SK-N-SH (cell line): ENCODE data around the gene SCD5. TPM values are rescaled to one million over a fixed set of nuclear protein-coding genes. Genes with fewer than 3 reads are reported as not detected.

ENCODE experiments used
- CTCF ChIA-PET: fragments of 300-600, 350-600 bp; formaldehyde crosslinking; extraction: SDS; loops from one replicate; lab custom pipeline; 2021; lab: Yijun Ruan, JAX
- POLR2A ChIA-PET: fragments of 350-600 bp; sonication (Branson Sonifier 250); formaldehyde crosslinking; extraction: SDS; loops from one replicate; lab custom pipeline; 2020; ENCODE audit warnings: antibody characterized with exemption, inconsistent platforms; lab: Yijun Ruan, JAX
- DNase-seq: peaks from one replicate; pipeline ENCODE4 v3.0.0; 2012
- H2AFZ ChIP-seq: fragments of 200-600 bp; sonication (generic); 2 replicates; pipeline ENCODE4 v1.8.1; 2016; ENCODE audit warnings: antibody characterized with exemption, mild to moderate bottlenecking, low read depth
- H3F3A ChIP-seq: fragments of 200-600 bp; sonication (generic); replicated peaks from 2 replicates; pipeline ENCODE3; 2016; ENCODE audit warnings: antibody characterized with exemption, mild to moderate bottlenecking; ENCODE audit not compliant: insufficient read depth
- H3K27ac ChIP-seq, 2 experiments: fragments of 200-500 bp in 1 of 2; fragments of 200-600 bp in 1 of 2; sonication (Bioruptor generic) in 1 of 2; sonication (generic), shearing (Covaris generic) in 1 of 2; 2 replicates each; pipeline versions ENCODE4 v1.5.1 to v1.6.1; 2014 to 2016; ENCODE audit warnings: low read depth in 2 of 2, inconsistent platforms in 1 of 2, low read length in 1 of 2, mild to moderate bottlenecking in 1 of 2, mixed read lengths in 1 of 2
- H3K27me3 ChIP-seq: fragments of 200-600 bp; sonication (generic), shearing (Covaris generic); 2 replicates; pipeline ENCODE4 v1.6.1; 2016; ENCODE audit warnings: mixed run types; ENCODE audit not compliant: insufficient read depth
- H3K36me3 ChIP-seq, 2 experiments: fragments of 200-500 bp in 1 of 2; fragments of 200-600 bp in 1 of 2; sonication (Bioruptor generic) in 1 of 2; sonication (generic) in 1 of 2; replicated peaks in 1 of 2; 2 replicates each; pipeline versions ENCODE3 to v1.5.1; 2014 to 2016; ENCODE audit warnings: low read length in 1 of 2, mild to moderate bottlenecking in 1 of 2; ENCODE audit not compliant: insufficient read depth in 2 of 2, control insufficient read depth in 1 of 2
- H3K4me1 ChIP-seq, 2 experiments: fragments of 200-500 bp in 1 of 2; fragments of 200-600 bp in 1 of 2; sonication (Bioruptor generic) in 1 of 2; sonication (generic), shearing (Covaris generic) in 1 of 2; 2 replicates each; pipeline versions ENCODE4 v1.5.1 to v1.6.1; 2014 to 2016; ENCODE audit warnings: low read depth in 1 of 2, low read length in 1 of 2, mixed run types in 1 of 2; ENCODE audit not compliant: insufficient read depth in 2 of 2, control insufficient read depth in 1 of 2
- H3K4me2 ChIP-seq: fragments of 200-600 bp; sonication (generic), shearing (Covaris generic); 2 replicates; pipeline ENCODE4 v1.6.1; 2017; ENCODE audit warnings: mixed run types
- H3K4me3 ChIP-seq, 2 experiments: fragments of 200-500 bp in 1 of 2; fragments of 200-600 bp in 1 of 2; sonication (Bioruptor generic) in 1 of 2; sonication (generic), shearing (Covaris generic) in 1 of 2; 2 replicates each; pipeline versions ENCODE4 v1.5.1 to v1.8.1; 2014 to 2016; ENCODE audit warnings: low read depth in 2 of 2, inconsistent platforms in 1 of 2, low read length in 1 of 2, mild to moderate bottlenecking in 1 of 2, mixed read lengths in 1 of 2, moderate library complexity in 1 of 2
- H3K79me2 ChIP-seq: fragments of 200-600 bp; sonication (generic); 2 replicates; pipeline ENCODE4 v1.8.1; 2017; ENCODE audit warnings: mild to moderate bottlenecking; ENCODE audit not compliant: insufficient read depth
- H3K9ac ChIP-seq: fragments of 200-600 bp; sonication (generic); 2 replicates; pipeline ENCODE4 v1.6.1; 2017; ENCODE audit warnings: mixed run types
- H3K9me2 ChIP-seq: fragments of 200-600 bp; sonication (generic); 2 replicates; pipeline ENCODE4 v1.6.1; 2017; ENCODE audit warnings: mixed run types
- H3K9me3 ChIP-seq: fragments of 200-600 bp; sonication (generic); 2 replicates; pipeline ENCODE4 v1.6.1; 2017; ENCODE audit warnings: mixed run types, mild to moderate bottlenecking, moderate library complexity
- H4K20me1 ChIP-seq: fragments of 200-600 bp; sonication (generic); 2 replicates; pipeline ENCODE4 v1.6.1; 2017; ENCODE audit warnings: mild to moderate bottlenecking, mixed run types; ENCODE audit not compliant: insufficient read depth
- CHD2 ChIP-seq: fragments of 150-350 bp; IDR thresholded peaks from 2 replicates; pipeline ENCODE4 v1.6.1; 2018; ENCODE audit warnings: low read length; ENCODE audit not compliant: partially characterized antibody
- EZH2phosphoT487 ChIP-seq: fragments of 200-600 bp; sonication (generic); IDR thresholded peaks from 2 replicates; pipeline ENCODE4 v1.6.1; 2017; ENCODE audit warnings: low read depth, mixed run types, mild to moderate bottlenecking, antibody characterized with exemption, moderate library complexity, borderline replicate concordance
- FOSL2 ChIP-seq: IDR thresholded peaks from 2 replicates; pipeline ENCODE4 v1.4.0; 2012; ENCODE audit warnings: low read depth, mild to moderate bottlenecking, moderate library complexity, borderline replicate concordance
- JUND ChIP-seq: IDR thresholded peaks from 2 replicates; pipeline ENCODE4 v1.4.0; 2012
- NFIC ChIP-seq: IDR thresholded peaks from 2 replicates; pipeline ENCODE4 v1.4.0; 2012; ENCODE audit warnings: borderline replicate concordance
- NRF1 ChIP-seq: IDR thresholded peaks from 2 replicates; pipeline ENCODE4 v1.6.1; 2012; ENCODE audit warnings: low read depth, mild to moderate bottlenecking, low read length
- RAD21 ChIP-seq: IDR thresholded peaks from 2 replicates; pipeline ENCODE4 v1.6.1; 2012; ENCODE audit warnings: mild to moderate bottlenecking, low read length
- SIN3A ChIP-seq: IDR thresholded peaks from 2 replicates; pipeline ENCODE4 v1.6.1; 2012; ENCODE audit warnings: low read depth, mild to moderate bottlenecking, low read length, moderate library complexity, borderline replicate concordance
- SMC3 ChIP-seq: IDR thresholded peaks from 2 replicates; pipeline ENCODE4 v1.6.1; 2012; ENCODE audit warnings: low read depth, low read length, improper control_type of control experiment
- TAF1 ChIP-seq: IDR thresholded peaks from 2 replicates; pipeline ENCODE4 v1.6.1; 2012; ENCODE audit warnings: low read depth, mild to moderate bottlenecking, low read length, moderate library complexity, borderline replicate concordance
- TCF12 ChIP-seq: IDR thresholded peaks from 2 replicates; pipeline ENCODE4 v1.4.0; 2012
- TEAD4 ChIP-seq: IDR thresholded peaks from 2 replicates; pipeline ENCODE4 v1.4.0; 2012; ENCODE audit warnings: mild to moderate bottlenecking, borderline replicate concordance; ENCODE audit not compliant: insufficient read depth
- YY1 ChIP-seq: IDR thresholded peaks from 2 replicates; pipeline ENCODE4 v1.4.0; 2012; ENCODE audit warnings: low read depth, mild to moderate bottlenecking
- WGBS: methylation state at CpG from one replicate; pipeline ENCODE4 v1.1.6; 2017; ENCODE audit warnings: low lambda C conversion rate; 5-methylcytosine and 5-hydroxymethylcytosine counted together
- polyA plus RNA-seq, 3 experiments: library from polyadenylated mRNA; depleted of rRNA; stranded (reverse); fragments of >200 nt; gene quantifications; 2 replicates each; pipeline ENCODE4 v1.2.3, GENCODE V29; 2012
- TF ChIP-seq, protein P1 (sequence below): IDR thresholded peaks from 2 replicates; pipeline ENCODE4; 2012
- TF ChIP-seq, protein P2 (sequence below): fragments of 150-350 bp; IDR thresholded peaks from 2 replicates; pipeline ENCODE4 v1.6.1; 2017; ENCODE audit warnings: antibody characterized with exemption, low read length, low read depth, borderline replicate concordance
- TF ChIP-seq, protein P3 (sequence below): fragments of 150-350 bp; IDR thresholded peaks from 2 replicates; pipeline ENCODE4 v1.6.1; 2016; ENCODE audit warnings: mild to moderate bottlenecking, low read depth, low read length
- TF ChIP-seq, protein P4 (sequence below): IDR thresholded peaks from 2 replicates; pipeline ENCODE4 v1.6.1; 2012; ENCODE audit warnings: mild to moderate bottlenecking, low read depth, low read length, moderate library complexity
- TF ChIP-seq, protein P5 (sequence below): fragments of 200-600 bp; sonication (generic); IDR thresholded peaks from 2 replicates; pipeline ENCODE4 v1.6.1; 2017; ENCODE audit warnings: antibody characterized with exemption, mild to moderate bottlenecking, moderate library complexity

Gene SCD5
- polyA plus RNA-seq, 1 of the 3 experiments (the other 2 are of a cell fraction): 23.7 TPM

DNA sequence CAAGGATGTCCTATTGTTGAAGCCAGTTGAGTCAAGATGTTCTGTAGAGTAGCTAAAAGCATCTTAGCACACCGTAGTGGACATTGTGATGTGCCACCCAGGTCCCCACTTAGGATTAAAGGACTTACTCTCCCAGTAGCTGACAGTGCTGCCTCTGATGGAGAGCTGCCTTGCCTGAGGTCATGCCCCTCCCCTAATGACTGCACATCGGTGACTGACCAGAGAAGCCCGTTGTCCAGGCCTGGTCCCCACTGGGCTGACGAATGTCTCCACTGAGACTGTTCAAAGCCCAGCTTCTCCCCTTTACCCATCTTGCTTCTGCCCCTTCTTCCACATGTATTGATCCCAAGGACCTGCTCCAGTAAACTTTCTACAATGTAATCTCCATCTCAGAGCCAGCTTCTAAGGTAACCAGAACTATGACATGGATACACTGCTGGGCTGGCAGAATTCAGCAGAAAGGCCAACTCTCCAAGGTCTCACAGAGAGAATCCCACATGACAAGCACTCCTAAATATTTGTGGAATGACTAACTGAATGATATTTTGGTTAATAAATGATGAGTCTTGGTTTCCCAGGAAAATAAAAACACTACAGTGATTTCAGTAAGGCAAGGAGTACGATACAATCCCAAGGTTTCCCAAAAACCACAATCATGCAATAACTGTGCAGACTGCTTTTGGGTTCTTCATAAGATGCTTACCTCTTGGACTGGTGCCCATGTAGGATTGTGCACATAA, 154.4 kb downstream of the SCD5 start:
- H2AFZ ChIP-seq: no peak overlapping the region
- H3K4me3 ChIP-seq: no peak overlapping the region
- H3K27ac ChIP-seq: peak overlapping the region in 1 of 2 experiments; percentile 62; a peak in 2 of 4 replicates
- H4K20me1 ChIP-seq: no peaks in the 10 kb centered on the region
- no peaks in the 10 kb centered on the region for H3K9me3 ChIP-seq
- H3K27me3 ChIP-seq: no peaks in the 10 kb centered on the region
- ChIA-PET CTCF (interaction anchor here (0.9 to 2.0 kb wide), 3 partner anchors 14 to 136 kb away, joined by 3 to 5 read pairs (median 3); no protein-coding TSS in a partner anchor), POLR2A (no interaction called here)
- H3K4me1 ChIP-seq: peaks cover 0 to 15% of the 10 kb centered on the region in 2 experiments; a peak in 2 of 4 replicates
- TF ChIP-seq JUND (peak; percentile 49), SMC3 (no peak), EZH2phosphoT487 (no peak), YY1 (no peak), RAD21 (no peak), FOSL2 (peak; percentile 23; the same call in 1 of the 2 replicates), CHD2 (no peak)
- TF ChIP-seq, protein P1, sequence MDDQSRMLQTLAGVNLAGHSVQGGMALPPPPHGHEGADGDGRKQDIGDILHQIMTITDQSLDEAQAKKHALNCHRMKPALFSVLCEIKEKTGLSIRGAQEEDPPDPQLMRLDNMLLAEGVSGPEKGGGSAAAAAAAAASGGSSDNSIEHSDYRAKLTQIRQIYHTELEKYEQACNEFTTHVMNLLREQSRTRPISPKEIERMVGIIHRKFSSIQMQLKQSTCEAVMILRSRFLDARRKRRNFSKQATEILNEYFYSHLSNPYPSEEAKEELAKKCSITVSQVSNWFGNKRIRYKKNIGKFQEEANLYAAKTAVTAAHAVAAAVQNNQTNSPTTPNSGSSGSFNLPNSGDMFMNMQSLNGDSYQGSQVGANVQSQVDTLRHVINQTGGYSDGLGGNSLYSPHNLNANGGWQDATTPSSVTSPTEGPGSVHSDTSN: 0 out of 2 replicates have a peak, but pooled peaks have one; percentile 11
- TF ChIP-seq, protein P2, sequence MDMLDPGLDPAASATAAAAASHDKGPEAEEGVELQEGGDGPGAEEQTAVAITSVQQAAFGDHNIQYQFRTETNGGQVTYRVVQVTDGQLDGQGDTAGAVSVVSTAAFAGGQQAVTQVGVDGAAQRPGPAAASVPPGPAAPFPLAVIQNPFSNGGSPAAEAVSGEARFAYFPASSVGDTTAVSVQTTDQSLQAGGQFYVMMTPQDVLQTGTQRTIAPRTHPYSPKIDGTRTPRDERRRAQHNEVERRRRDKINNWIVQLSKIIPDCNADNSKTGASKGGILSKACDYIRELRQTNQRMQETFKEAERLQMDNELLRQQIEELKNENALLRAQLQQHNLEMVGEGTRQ: no peak
- TF ChIP-seq, protein P3, sequence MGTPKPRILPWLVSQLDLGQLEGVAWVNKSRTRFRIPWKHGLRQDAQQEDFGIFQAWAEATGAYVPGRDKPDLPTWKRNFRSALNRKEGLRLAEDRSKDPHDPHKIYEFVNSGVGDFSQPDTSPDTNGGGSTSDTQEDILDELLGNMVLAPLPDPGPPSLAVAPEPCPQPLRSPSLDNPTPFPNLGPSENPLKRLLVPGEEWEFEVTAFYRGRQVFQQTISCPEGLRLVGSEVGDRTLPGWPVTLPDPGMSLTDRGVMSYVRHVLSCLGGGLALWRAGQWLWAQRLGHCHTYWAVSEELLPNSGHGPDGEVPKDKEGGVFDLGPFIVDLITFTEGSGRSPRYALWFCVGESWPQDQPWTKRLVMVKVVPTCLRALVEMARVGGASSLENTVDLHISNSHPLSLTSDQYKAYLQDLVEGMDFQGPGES: no peak
- no peaks in the 10 kb centered on the region for H3K79me2 ChIP-seq
- no peaks in the 10 kb centered on the region for H3F3A ChIP-seq
- 90% methylated on average over 2 of the region's 5 CpGs for WGBS
- H3K9ac ChIP-seq: no peak overlapping the region
- DNase-seq: no peak
- no peak overlapping the region for H3K4me2 ChIP-seq
- no peaks in the 10 kb centered on the region for H3K9me2 ChIP-seq
- H3K36me3 ChIP-seq: peaks cover 0 to 3% of the 10 kb centered on the region in 2 experiments

DNA sequence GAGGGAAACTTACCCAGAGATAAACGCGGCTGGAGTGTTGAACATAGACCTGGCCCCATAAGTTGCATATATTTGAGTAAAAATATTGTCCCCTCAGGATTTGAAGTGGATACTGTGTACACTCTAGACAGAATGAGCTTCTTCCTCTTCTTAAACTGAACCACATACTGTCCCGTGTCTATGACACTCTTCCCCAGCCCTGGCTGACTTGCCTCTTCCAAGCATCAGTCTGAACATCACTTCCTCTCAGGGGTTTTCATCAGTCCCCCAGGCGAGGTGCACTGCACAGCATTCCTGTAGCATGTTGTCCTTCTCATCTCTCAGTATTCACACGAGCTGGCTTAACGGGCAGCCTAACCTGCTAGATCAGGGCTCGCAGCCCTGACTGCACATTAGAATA, 156.3 kb downstream of the SCD5 start:
- 84% methylated on average over 7 of the region's 7 CpGs for WGBS
- H3K4me1 ChIP-seq: peaks cover 0 to 4% of the 10 kb centered on the region in 2 experiments; a peak in 1 of 4 replicates
- CTCF ChIA-PET: no interaction called here
- TF ChIP-seq TCF12 (no peak), NRF1 (no peak), EZH2phosphoT487 (no peak), SIN3A (no peak), YY1 (no peak), FOSL2 (no peak), NFIC (no peak), RAD21 (no peak), TAF1 (no peak), TEAD4 (no peak)
- TF ChIP-seq, protein P4, sequence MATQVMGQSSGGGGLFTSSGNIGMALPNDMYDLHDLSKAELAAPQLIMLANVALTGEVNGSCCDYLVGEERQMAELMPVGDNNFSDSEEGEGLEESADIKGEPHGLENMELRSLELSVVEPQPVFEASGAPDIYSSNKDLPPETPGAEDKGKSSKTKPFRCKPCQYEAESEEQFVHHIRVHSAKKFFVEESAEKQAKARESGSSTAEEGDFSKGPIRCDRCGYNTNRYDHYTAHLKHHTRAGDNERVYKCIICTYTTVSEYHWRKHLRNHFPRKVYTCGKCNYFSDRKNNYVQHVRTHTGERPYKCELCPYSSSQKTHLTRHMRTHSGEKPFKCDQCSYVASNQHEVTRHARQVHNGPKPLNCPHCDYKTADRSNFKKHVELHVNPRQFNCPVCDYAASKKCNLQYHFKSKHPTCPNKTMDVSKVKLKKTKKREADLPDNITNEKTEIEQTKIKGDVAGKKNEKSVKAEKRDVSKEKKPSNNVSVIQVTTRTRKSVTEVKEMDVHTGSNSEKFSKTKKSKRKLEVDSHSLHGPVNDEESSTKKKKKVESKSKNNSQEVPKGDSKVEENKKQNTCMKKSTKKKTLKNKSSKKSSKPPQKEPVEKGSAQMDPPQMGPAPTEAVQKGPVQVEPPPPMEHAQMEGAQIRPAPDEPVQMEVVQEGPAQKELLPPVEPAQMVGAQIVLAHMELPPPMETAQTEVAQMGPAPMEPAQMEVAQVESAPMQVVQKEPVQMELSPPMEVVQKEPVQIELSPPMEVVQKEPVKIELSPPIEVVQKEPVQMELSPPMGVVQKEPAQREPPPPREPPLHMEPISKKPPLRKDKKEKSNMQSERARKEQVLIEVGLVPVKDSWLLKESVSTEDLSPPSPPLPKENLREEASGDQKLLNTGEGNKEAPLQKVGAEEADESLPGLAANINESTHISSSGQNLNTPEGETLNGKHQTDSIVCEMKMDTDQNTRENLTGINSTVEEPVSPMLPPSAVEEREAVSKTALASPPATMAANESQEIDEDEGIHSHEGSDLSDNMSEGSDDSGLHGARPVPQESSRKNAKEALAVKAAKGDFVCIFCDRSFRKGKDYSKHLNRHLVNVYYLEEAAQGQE: no peak
- TF ChIP-seq, protein P5, sequence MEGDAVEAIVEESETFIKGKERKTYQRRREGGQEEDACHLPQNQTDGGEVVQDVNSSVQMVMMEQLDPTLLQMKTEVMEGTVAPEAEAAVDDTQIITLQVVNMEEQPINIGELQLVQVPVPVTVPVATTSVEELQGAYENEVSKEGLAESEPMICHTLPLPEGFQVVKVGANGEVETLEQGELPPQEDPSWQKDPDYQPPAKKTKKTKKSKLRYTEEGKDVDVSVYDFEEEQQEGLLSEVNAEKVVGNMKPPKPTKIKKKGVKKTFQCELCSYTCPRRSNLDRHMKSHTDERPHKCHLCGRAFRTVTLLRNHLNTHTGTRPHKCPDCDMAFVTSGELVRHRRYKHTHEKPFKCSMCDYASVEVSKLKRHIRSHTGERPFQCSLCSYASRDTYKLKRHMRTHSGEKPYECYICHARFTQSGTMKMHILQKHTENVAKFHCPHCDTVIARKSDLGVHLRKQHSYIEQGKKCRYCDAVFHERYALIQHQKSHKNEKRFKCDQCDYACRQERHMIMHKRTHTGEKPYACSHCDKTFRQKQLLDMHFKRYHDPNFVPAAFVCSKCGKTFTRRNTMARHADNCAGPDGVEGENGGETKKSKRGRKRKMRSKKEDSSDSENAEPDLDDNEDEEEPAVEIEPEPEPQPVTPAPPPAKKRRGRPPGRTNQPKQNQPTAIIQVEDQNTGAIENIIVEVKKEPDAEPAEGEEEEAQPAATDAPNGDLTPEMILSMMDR: no peak

More for the DNA sequence above, 156.3 kb downstream of the SCD5 start:
- no peaks in the 10 kb centered on the region for H3K36me3 ChIP-seq
- no peaks in the 10 kb centered on the region for H3K79me2 ChIP-seq
- no peak overlapping the region for H2AFZ ChIP-seq
- POLR2A ChIA-PET: no interaction called here
- no peak overlapping the region for H3K4me3 ChIP-seq
- DNase-seq: no peak
- H3K27me3 ChIP-seq: no peaks in the 10 kb centered on the region
- no peaks in the 10 kb centered on the region for H3F3A ChIP-seq
- H3K27ac ChIP-seq: no peak overlapping the region
- no peaks in the 10 kb centered on the region for H3K9me2 ChIP-seq
- no peaks in the 10 kb centered on the region for H4K20me1 ChIP-seq
- no peaks in the 10 kb centered on the region for H3K9me3 ChIP-seq
- H3K9ac ChIP-seq: no peak overlapping the region
- no peak overlapping the region for H3K4me2 ChIP-seq
